KOPT-K1 (cell line): ENCODE data around the gene PHTF1.

Experiments used
- H3K27ac ChIP-seq: fragments of 200-600 bp; sonication (generic); 2 replicates; pipeline ENCODE4 v1.5.1; 2016; ENCODE audit warnings: antibody characterized with exemption, mild to moderate bottlenecking, low read depth, low read length; ENCODE audit not compliant: poor library complexity, severe bottlenecking
- H3K36me3 ChIP-seq: fragments of 200-600 bp; sonication (generic); 2 replicates; pipeline ENCODE4 v1.5.1; 2017; ENCODE audit warnings: antibody characterized with exemption, mild to moderate bottlenecking, low read length, moderate library complexity; ENCODE audit not compliant: insufficient read depth
- H3K9me3 ChIP-seq: fragments of 200-600 bp; sonication (generic); 2 replicates; pipeline ENCODE4 v1.5.1; 2017; ENCODE audit warnings: antibody characterized with exemption, low read length, mild to moderate bottlenecking; ENCODE audit not compliant: insufficient read depth, poor library complexity, severe bottlenecking

Gene PHTF1

DNA sequence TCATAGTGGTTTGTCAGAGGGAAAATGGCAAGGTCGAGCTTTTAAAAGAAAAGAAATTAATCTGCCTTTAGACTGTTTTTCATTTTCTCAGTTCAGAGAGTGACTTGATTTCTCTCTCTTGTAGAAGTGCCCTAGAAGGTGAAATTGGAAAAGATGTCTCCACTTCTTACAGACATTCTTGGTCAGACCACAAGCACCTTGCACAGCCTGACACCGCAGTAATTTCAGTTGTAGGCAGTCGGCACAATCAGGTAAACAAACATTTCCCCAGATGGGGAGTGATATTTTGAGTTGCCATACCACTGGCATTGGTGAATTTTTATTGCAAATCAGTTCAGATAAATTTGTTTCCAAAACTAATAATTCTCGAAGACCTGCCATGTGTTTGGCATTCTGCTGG, 86.8 kb downstream of the PHTF1 start:
- H3K9me3 ChIP-seq = no peaks in the 10 kb centered on the region
- H3K36me3 ChIP-seq = no peaks in the 10 kb centered on the region
- H3K27ac ChIP-seq = no peak overlapping the region

DNA sequence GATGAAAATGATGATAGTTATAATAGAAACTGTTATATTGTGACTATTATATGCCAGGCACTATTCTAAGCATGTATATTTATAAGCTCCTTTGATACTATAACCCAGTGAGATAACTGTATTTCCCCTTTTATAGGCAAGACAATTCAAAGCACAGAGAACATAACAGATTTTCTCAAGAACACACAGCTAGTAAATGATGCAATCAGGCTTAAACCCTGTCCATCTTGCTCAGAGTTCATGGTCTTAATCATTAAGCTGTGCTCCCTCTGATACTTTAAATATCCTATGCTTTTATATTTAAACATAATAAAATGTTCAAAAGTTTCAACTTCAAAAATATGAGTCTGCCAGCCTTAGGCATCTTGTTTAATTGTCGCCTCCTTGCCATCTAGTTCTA, 88.6 kb downstream of the PHTF1 start:
- Histone ChIP-seq H3K27ac (no peak overlapping the region), H3K36me3 (no peaks in the 10 kb centered on the region), H3K9me3 (no peaks in the 10 kb centered on the region)

DNA sequence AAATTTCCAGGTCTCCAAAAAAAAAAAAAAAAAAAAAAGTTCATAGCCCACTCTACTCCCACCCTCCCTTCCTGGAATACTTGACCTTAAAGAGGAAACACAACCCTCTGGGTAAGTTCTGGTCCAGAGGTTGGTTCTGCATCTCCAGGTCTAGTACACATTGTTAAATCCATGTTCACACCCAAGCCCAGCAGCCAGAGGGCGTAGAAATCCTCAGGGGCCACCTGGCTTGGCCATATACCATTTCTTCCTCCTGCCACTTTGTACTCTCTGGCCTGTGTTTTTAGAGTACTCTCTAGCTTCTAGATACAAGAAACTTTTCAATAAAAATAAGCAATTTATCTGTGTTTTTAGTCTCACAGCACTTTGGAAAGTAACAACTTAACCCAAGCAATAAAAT, 89.3 kb downstream of the PHTF1 start:
- H3K36me3 ChIP-seq = no peaks in the 10 kb centered on the region
- no peak overlapping the region for H3K27ac ChIP-seq
- no peaks in the 10 kb centered on the region for H3K9me3 ChIP-seq

DNA sequence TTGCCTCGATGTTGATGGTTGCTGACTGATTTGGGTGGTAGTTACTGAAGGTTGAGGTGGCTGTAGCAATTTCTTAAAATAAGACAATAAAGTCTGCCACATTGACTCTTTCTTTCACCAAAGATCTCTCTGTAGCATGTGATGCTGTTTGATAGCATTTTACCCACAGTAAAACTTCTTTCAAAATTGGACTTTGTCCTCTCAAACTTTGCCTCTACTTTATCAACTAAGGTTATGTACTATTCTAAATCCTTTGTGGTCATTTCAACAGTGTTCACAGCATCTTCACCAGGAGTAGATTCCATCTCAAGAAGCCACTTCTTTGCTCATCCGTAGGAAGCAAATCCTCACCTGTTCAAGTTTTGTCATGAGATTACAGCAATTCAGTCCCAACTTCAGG, 93.2 kb downstream of the PHTF1 start:
- H3K27ac ChIP-seq = no peak overlapping the region
- H3K9me3 ChIP-seq = no peaks in the 10 kb centered on the region
- no peaks in the 10 kb centered on the region for H3K36me3 ChIP-seq

DNA sequence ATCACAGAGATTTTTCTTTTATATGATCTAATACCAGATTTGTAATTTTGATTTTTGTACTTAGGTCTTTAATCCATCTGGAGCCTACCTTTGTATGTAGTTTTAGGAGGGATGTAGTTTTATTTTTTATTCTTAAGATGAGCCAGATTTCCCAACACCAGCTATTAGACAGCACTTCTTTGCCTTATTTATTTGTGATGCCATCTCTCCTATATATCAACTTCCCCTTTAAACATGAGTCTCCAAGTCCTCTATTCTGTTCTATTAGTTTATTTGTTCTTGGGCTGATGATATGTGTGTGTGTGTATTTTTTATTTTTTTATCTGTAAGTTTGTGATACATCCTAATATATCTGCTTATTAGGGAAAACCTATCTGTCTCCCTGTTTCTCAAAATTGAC, 94.2 kb downstream of the PHTF1 start:
- H3K27ac ChIP-seq = no peak overlapping the region
- H3K36me3 ChIP-seq = no peaks in the 10 kb centered on the region
- H3K9me3 ChIP-seq = no peaks in the 10 kb centered on the region

- Histone ChIP-seq H3K9me3 (no peaks in the 10 kb centered on the region), H3K27ac (no peak overlapping the region), H3K36me3 (no peaks in the 10 kb centered on the region)
Measured at GRCh38 chr1:113663165-113663951, 95.9 kb downstream of the PHTF1 start.

DNA sequence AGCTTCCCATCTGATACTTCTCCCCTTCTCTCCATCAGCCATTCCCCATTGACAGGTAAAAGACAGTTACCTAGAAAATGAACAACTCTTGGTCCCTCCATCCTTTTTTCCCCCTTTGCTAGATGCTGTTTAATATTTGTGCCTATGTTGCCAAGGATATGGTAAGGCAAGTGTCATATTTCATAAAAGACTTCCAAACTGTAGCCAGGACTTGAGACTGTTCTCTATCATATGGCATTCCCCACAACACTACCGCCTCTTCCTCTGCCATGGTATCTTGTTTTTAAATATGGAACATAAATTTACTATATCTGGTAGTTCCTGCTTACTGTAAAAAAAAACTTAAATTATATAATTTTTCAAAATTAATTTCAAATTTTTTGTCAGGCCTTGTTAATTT, 97.2 kb downstream of the PHTF1 start:
- Histone ChIP-seq H3K27ac (no peak overlapping the region), H3K36me3 (no peaks in the 10 kb centered on the region), H3K9me3 (no peaks in the 10 kb centered on the region)

DNA sequence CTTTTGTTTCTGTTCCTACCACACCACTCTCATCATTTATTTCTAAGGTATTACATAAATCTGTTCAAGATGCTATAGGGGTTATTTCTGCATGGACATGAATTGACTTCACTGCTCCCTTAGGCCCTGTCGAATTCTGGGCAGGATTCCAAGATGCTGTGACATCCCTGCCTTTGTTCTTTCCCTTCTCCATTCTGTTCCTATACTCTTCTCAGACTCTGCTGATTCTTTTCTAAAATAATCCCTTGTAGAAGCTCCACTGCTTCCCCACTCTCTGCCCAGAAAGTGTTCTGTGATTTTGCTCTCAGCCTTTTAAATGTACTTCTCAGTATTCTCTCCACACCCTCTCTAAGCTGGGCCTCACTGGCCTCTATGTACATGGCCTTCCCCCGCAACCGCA, 99.2 kb downstream of the PHTF1 start:
- Histone ChIP-seq H3K36me3 (no peaks in the 10 kb centered on the region), H3K9me3 (no peaks in the 10 kb centered on the region), H3K27ac (no peak overlapping the region)

DNA sequence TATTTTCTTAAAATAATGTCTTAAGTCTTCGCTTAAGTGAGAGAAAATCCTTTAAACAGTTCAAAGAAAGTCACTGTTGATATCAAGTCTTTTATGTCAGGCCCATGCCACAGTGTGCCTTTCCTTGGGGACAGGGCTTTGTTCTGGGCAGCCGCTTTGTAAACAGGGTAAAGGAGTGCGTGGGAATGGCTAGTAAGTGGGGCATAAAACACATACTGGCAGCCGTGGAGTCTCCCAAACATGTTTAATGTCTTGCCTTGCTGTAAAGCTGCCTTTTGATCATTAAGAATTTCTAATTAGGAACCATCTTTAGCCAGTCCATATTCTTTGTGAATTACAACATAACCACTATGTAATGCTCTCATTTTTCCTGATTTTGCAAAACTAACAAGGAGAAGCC, 99.7 kb downstream of the PHTF1 start:
- no peak overlapping the region for H3K27ac ChIP-seq
- no peaks in the 10 kb centered on the region for H3K9me3 ChIP-seq
- no peaks in the 10 kb centered on the region for H3K36me3 ChIP-seq

- Histone ChIP-seq H3K36me3 (no peaks in the 10 kb centered on the region), H3K9me3 (no peaks in the 10 kb centered on the region), H3K27ac (no peak overlapping the region)
Measured at GRCh38 chr1:113659035-113659434, 100.3 kb downstream of the PHTF1 start.

GRCh38 chr1:113657556-113658063, 101.7 kb downstream of the PHTF1 start:
- H3K27ac ChIP-seq = no peak overlapping the region
- H3K36me3 ChIP-seq = no peaks in the 10 kb centered on the region
- no peaks in the 10 kb centered on the region for H3K9me3 ChIP-seq

- Histone ChIP-seq H3K27ac (no peak overlapping the region), H3K36me3 (no peaks in the 10 kb centered on the region), H3K9me3 (no peaks in the 10 kb centered on the region)
Measured at GRCh38 chr1:113657126-113657525, 102.2 kb downstream of the PHTF1 start.

DNA sequence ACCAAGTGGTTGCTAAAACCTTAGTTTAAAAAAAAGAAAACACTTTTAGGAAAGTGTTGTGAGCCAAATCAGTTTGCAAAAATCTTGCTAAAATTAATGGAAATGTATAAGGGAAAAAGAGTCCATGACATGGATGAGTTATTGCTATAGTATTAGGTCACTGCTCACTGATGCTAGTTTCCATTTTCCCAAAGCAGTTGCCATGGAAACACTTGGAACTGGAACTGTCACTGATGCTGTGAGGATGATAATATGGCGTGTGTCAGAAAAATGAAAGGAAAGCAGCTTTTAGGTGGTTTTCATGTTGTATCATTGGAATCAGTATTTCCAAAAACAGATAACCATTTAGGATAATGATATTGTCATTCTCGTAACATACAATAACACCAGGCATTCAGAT, 104.4 kb downstream of the PHTF1 start:
- H3K36me3 ChIP-seq = no peaks in the 10 kb centered on the region
- H3K9me3 ChIP-seq = no peaks in the 10 kb centered on the region
- no peak overlapping the region for H3K27ac ChIP-seq

DNA sequence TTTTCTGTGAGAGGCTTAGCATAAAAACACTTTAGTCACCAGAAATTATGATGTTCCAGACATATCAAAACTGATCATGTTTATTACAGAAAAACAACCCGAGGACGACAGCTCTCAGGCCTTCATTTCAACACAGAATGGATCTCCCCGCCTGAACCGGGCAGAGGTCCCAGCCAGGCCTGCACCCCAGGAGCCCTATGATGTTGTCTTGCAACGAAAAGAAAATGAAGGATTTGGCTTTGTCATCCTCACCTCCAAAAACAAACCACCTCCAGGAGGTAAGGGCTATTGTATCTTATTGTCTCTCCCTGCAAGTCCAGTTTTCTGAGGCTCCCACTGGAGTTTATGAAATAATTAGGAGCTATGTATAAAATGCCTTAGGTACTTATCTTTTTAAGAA, 105.5 kb downstream of the PHTF1 start:
- no peak overlapping the region for H3K27ac ChIP-seq
- H3K36me3 ChIP-seq = no peaks in the 10 kb centered on the region
- no peaks in the 10 kb centered on the region for H3K9me3 ChIP-seq

- Histone ChIP-seq H3K9me3 (no peaks in the 10 kb centered on the region), H3K36me3 (no peaks in the 10 kb centered on the region), H3K27ac (no peak overlapping the region)
Measured at GRCh38 chr1:113652771-113653170, 106.5 kb downstream of the PHTF1 start.

- Histone ChIP-seq H3K27ac (no peak overlapping the region), H3K9me3 (no peaks in the 10 kb centered on the region), H3K36me3 (no peaks in the 10 kb centered on the region)
Measured at GRCh38 chr1:113648478-113648877, 110.8 kb downstream of the PHTF1 start.
